NB4 (cell line): ENCODE measurements around the gene PPIF.

Source experiments
- CTCF ChIP-seq: IDR thresholded peaks from one replicate; pipeline ENCODE4 v1.5.1; 2012; ENCODE audit warnings: low read depth, low read length
- MAX ChIP-seq: IDR thresholded peaks from 2 replicates; pipeline ENCODE4 v1.6.1; 2011; ENCODE audit warnings: low read depth, low read length
- POLR2A ChIP-seq: IDR thresholded peaks from 2 replicates; pipeline ENCODE4 v1.6.1; 2011; ENCODE audit warnings: mild to moderate bottlenecking; ENCODE audit not compliant: insufficient read length; ENCODE audit errors: extremely low read depth

GRCh38 chr10:79397575-79398303 is 50.5 kb downstream of the PPIF start:
- TF ChIP-seq POLR2A (no peak), CTCF (no peak), MAX (no peak)
